GM12872 (cell line): ENCODE measurements around the gene MOB3B.

Source experiments
- CTCF ChIP-seq: IDR thresholded peaks from 3 replicates; pipeline ENCODE4 v1.5.1; 2011; ENCODE audit warnings: low read depth, mild to moderate bottlenecking, low read length, moderate library complexity; ENCODE audit not compliant: insufficient read depth

The MOB3B gene

GRCh38 chr9:27529316-27530278 lies at the start of gene MOB3B:
MOB3B (minus strand) TSS chr9:27529814; CDS start chr9:27455550, 74,264 bp downstream.
- TF ChIP-seq CTCF: peak; percentile 91

- no peak for TF ChIP-seq CTCF
These were observed 44.3 kb upstream of the MOB3B start for GRCh38 chr9:27573634-27574590.

- no peak for TF ChIP-seq CTCF
These were observed 43.5 kb upstream of the MOB3B start, which contains the start of gene C9orf72 for GRCh38 chr9:27572918-27573633. C9orf72 (minus strand) TSS chr9:27573481; CDS start chr9:27567120, 6,361 bp downstream.

- TF ChIP-seq CTCF: no peak
These were observed 42.9 kb upstream of the MOB3B start for GRCh38 chr9:27572566-27572917.

- no peak for TF ChIP-seq CTCF
These were observed 42.4 kb upstream of the MOB3B start for GRCh38 chr9:27572061-27572460.

- no peak for TF ChIP-seq CTCF
These were observed 41.4 kb upstream of the MOB3B start for GRCh38 chr9:27571011-27571410.

- TF ChIP-seq CTCF: no peak
These were observed 39.8 kb upstream of the MOB3B start for GRCh38 chr9:27569406-27569805.
